Activated CD4-positive, alpha-beta T cell treated with anti-CD3 and anti-CD28 coated beads, Interleukin-2, amount 10 ng/mL, durations not matched to agents 24 days and 14 days (primary cell): ENCODE data around the gene KLHL17. TPM values are rescaled to one million over a fixed set of nuclear protein-coding genes. Genes with fewer than 3 reads are reported as not detected.

Experiments used
- DNase-seq: peaks from one replicate; pipeline ENCODE4 v3.0.0; 2022
- H3K27ac Mint-ChIP-seq: one replicate; pipeline ENCODE4 v1.8.0; 2022; ENCODE audit warnings: mild to moderate bottlenecking, mixed read lengths
- H3K27me3 Mint-ChIP-seq: one replicate; pipeline ENCODE4 v1.8.0; 2022; ENCODE audit warnings: mixed read lengths
- H3K36me3 Mint-ChIP-seq: one replicate; pipeline ENCODE4 v1.8.0; 2022; ENCODE audit warnings: low read depth, mild to moderate bottlenecking, mixed read lengths
- H3K4me1 Mint-ChIP-seq: one replicate; pipeline ENCODE4 v1.8.0; 2021; ENCODE audit warnings: mixed read lengths
- H3K4me3 Mint-ChIP-seq: one replicate; pipeline ENCODE4 v1.8.0; 2022; ENCODE audit warnings: mild to moderate bottlenecking, moderate library complexity, mixed read lengths
- H3K9me3 Mint-ChIP-seq: one replicate; pipeline ENCODE4 v1.8.0; 2021; ENCODE audit warnings: mixed read lengths
- intact Hi-C: fragments of 100-400 bp; cut with micrococcal nuclease; formaldehyde crosslinking; loops from one replicate; pipeline ENCODE4 v1.15.1; 2023
- total RNA-seq: library from RNA; stranded (reverse); gene quantifications from 2 replicates; pipeline ENCODE4 v1.2.3, GENCODE V29; 2022

KLHL17 gene
- total RNA-seq, 1 donor from 2014 or later = 48.1 TPM

DNA sequence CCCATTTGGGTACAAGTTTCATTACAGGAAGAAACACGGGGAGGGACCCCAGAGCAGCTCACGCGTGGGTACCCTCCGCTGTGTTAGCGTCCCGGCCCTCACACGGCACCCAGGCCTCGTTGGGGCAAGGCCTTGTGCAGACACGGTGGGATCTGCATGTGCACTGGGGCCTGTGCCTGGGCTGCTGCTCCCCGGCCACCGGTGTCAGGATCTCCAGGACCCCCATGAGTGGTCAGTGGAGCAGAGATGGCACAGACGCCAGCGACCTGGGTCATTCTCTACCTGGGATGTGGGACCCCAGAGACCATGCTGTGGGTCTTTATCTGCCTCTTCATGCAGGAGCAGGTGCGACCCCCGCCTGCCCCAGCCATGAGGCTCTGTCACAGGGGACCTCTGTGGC lies 42.0 kb upstream of the KLHL17 start:
- H3K4me3 Mint-ChIP-seq = no peak overlapping the region
- H3K4me1 Mint-ChIP-seq = peaks cover 8% of the 10 kb centered on the region
- no peak overlapping the region for H3K27ac Mint-ChIP-seq
- peaks cover 28% of the 10 kb centered on the region for H3K27me3 Mint-ChIP-seq
- no peaks in the 10 kb centered on the region for H3K36me3 Mint-ChIP-seq
- H3K9me3 Mint-ChIP-seq = no peaks in the 10 kb centered on the region
- DNase-seq = no peak
- intact Hi-C loops = no loop called here

GRCh38 chr1:918843-919242 lies 41.5 kb upstream of the KLHL17 start:
- Mint-ChIP-seq H3K4me3 (no peak overlapping the region), H3K36me3 (no peaks in the 10 kb centered on the region), H3K4me1 (peaks cover 9% of the 10 kb centered on the region), H3K27ac (no peak overlapping the region), H3K27me3 (peaks cover 29% of the 10 kb centered on the region), H3K9me3 (no peaks in the 10 kb centered on the region)
- DNase-seq = no peak
- intact Hi-C loops = no loop called here

GRCh38 chr1:919271-919872 lies 41.0 kb upstream of the KLHL17 start:
- no peaks in the 10 kb centered on the region for H3K36me3 Mint-ChIP-seq
- no peak for DNase-seq
- intact Hi-C loops = no loop called here
- no peak overlapping the region for H3K4me3 Mint-ChIP-seq
- peaks cover 9% of the 10 kb centered on the region for H3K4me1 Mint-ChIP-seq
- H3K27me3 Mint-ChIP-seq = peaks cover 29% of the 10 kb centered on the region
- no peak overlapping the region for H3K27ac Mint-ChIP-seq
- no peaks in the 10 kb centered on the region for H3K9me3 Mint-ChIP-seq

- H3K4me1 Mint-ChIP-seq = peaks cover 9% of the 10 kb centered on the region
- H3K36me3 Mint-ChIP-seq = no peaks in the 10 kb centered on the region
- H3K27ac Mint-ChIP-seq = no peak overlapping the region
- intact Hi-C loops = no loop called here
- no peaks in the 10 kb centered on the region for H3K9me3 Mint-ChIP-seq
- DNase-seq = no peak
- no peak overlapping the region for H3K4me3 Mint-ChIP-seq
- H3K27me3 Mint-ChIP-seq = peaks cover 29% of the 10 kb centered on the region
Observed at GRCh38 chr1:920010-920409, 40.4 kb upstream of the KLHL17 start.

- intact Hi-C loops = no loop called here
- H3K4me1 Mint-ChIP-seq = peaks cover 9% of the 10 kb centered on the region
- no peaks in the 10 kb centered on the region for H3K36me3 Mint-ChIP-seq
Observed at GRCh38 chr1:920521-920920, 39.9 kb upstream of the KLHL17 start.

GRCh38 chr1:921011-921837 lies 39.2 kb upstream of the KLHL17 start:
- no peak overlapping the region for H3K4me3 Mint-ChIP-seq
- peak overlapping the region; percentile 58 for H3K27ac Mint-ChIP-seq
- no peaks in the 10 kb centered on the region for H3K36me3 Mint-ChIP-seq
- no peak for DNase-seq
- intact Hi-C loops = no loop called here
- H3K4me1 Mint-ChIP-seq = peaks cover 9% of the 10 kb centered on the region
- no peaks in the 10 kb centered on the region for H3K9me3 Mint-ChIP-seq
- peaks cover 34% of the 10 kb centered on the region for H3K27me3 Mint-ChIP-seq

More at GRCh38 chr1:920521-920920, 39.9 kb upstream of the KLHL17 start:
- Mint-ChIP-seq H3K9me3 (no peaks in the 10 kb centered on the region), H3K27ac (no peak overlapping the region), H3K4me3 (no peak overlapping the region), H3K27me3 (peaks cover 29% of the 10 kb centered on the region)
- DNase-seq = no peak

- H3K27ac Mint-ChIP-seq = peak within 1 kb of the TSS; percentile 29
- H3K4me3 Mint-ChIP-seq = peak within 1 kb of the TSS; percentile 64
- peak; percentile 85 for DNase-seq
- H3K27me3 Mint-ChIP-seq = peaks cover 49% of the 10 kb centered on the region
- no peaks in the 10 kb centered on the region for H3K9me3 Mint-ChIP-seq
- intact Hi-C loops = loop anchor here (2.0 kb wide), 1 partner anchor 17 kb away; no protein-coding TSS in a partner anchor
- no peaks in the 10 kb centered on the region for H3K36me3 Mint-ChIP-seq
- peaks cover 9% of the 10 kb centered on the region for H3K4me1 Mint-ChIP-seq
Observed at GRCh38 chr1:923131-923990, 37.0 kb upstream of the KLHL17 start, which contains the start of gene SAMD11. SAMD11 (plus strand) TSS chr1:923923; CDS start chr1:924432, 509 bp downstream.

GRCh38 chr1:923991-924655 lies 36.3 kb upstream of the KLHL17 start:
- intact Hi-C loops = loop anchor here (2.0 kb wide), 1 partner anchor 17 kb away; no protein-coding TSS in a partner anchor
- Mint-ChIP-seq H3K4me1 (peaks cover 9% of the 10 kb centered on the region), H3K27me3 (peaks cover 49% of the 10 kb centered on the region), H3K27ac (no peak overlapping the region), H3K4me3 (no peak overlapping the region), H3K9me3 (no peaks in the 10 kb centered on the region), H3K36me3 (no peaks in the 10 kb centered on the region)
- DNase-seq = no peak

GRCh38 chr1:924656-925560 lies 35.5 kb upstream of the KLHL17 start:
- peaks cover 49% of the 10 kb centered on the region for H3K27me3 Mint-ChIP-seq
- H3K9me3 Mint-ChIP-seq = no peaks in the 10 kb centered on the region
- H3K4me1 Mint-ChIP-seq = peaks cover 9% of the 10 kb centered on the region
- H3K36me3 Mint-ChIP-seq = no peaks in the 10 kb centered on the region
- no peak overlapping the region for H3K27ac Mint-ChIP-seq
- H3K4me3 Mint-ChIP-seq = peak overlapping the region; percentile 26
- no peak for DNase-seq
- intact Hi-C loops = no loop called here

DNA sequence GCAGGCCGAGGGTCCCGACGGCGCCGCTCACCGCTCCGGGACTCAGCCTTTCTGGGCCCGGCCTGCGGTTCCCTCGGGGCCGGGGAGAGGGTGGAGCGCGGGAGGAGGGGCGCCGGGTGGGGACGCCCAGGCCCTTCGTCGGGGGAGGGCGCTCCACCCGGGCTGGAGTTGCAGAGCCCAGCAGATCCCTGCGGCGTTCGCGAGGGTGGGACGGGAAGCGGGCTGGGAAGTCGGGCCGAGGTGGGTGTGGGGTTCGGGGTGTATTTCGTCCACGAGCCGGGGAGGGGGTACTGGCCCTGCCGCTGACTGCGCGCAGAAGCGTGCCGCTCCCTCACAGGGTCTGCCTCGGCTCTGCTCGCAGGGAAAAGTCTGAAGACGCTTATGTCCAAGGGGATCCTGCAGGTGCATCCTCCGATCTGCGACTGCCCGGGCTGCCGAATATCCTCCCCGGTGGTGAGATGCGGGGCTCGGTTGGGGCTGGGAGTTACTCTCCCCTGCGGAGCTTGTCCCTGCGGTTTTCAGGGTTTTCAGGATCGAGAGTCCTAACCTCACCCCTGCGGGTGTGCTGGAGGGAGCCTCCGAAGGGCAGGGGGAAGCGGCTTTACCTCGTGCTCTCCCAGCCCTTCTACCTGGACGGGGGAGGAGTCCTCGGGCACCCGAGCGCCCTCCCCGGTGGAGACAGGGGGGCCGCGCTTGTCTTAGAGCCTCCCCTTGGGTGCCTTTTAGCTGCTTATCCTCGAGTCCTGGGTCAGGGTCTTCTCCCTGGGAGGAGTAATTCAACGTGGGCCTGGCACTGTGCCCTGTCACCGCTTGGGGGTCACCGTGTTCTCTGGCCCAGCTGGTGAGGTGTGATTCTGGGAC lies 34.6 kb upstream of the KLHL17 start:
- no peak for DNase-seq
- no peaks in the 10 kb centered on the region for H3K9me3 Mint-ChIP-seq
- H3K36me3 Mint-ChIP-seq = no peaks in the 10 kb centered on the region
- peaks cover 41% of the 10 kb centered on the region for H3K27me3 Mint-ChIP-seq
- H3K4me1 Mint-ChIP-seq = peaks cover 7% of the 10 kb centered on the region
- H3K27ac Mint-ChIP-seq = no peak overlapping the region
- no peak overlapping the region for H3K4me3 Mint-ChIP-seq
- intact Hi-C loops = no loop called here

DNA sequence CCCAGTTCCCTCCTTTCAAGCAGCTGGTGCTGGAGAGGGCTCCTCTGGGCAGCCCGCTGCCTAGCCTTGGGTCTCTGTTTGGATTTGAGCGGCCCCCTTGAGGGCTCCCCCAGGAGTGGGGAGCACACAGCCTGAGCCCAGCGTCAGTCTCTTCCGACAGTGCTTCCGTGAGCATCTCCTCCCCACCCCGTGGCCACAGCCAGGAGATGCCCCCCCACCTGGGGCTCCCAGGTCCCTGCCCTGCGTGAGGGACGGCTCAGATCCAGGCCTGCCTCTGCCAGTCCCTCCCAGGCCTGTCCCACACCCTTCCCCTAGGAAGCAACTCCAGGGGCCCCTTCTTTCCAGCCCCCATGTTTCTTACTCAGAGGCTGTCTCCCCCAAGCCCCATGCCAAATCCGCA lies 33.1 kb upstream of the KLHL17 start:
- peaks cover 4% of the 10 kb centered on the region for H3K4me1 Mint-ChIP-seq
- no peak overlapping the region for H3K4me3 Mint-ChIP-seq
- H3K27ac Mint-ChIP-seq = no peak overlapping the region
- no peaks in the 10 kb centered on the region for H3K36me3 Mint-ChIP-seq
- no peak for DNase-seq
- H3K27me3 Mint-ChIP-seq = peaks cover 37% of the 10 kb centered on the region
- no peaks in the 10 kb centered on the region for H3K9me3 Mint-ChIP-seq
- intact Hi-C loops = no loop called here

DNA sequence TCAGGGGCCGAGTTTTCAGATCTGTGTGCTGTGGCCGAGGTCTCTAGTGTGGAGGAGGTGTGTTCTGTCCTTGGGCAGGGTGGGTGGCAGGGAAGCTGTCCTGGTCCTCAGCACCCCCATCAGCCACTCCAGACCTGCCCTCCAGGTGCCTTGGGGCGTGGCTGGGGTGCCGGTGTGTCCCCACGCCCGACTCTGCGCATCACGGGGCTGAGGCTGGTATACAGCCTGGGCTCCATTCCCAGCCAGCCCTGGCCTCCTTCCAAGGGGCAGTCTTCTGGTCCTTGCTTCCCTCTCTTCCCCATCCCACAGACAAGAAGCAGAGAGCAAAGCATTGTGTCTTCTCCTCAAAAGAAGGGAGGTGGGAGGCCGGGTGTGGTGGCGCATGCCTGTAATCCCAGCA lies 32.6 kb upstream of the KLHL17 start:
- intact Hi-C loops = no loop called here
- Mint-ChIP-seq H3K27ac (no peak overlapping the region), H3K4me3 (no peak overlapping the region), H3K4me1 (peaks cover 4% of the 10 kb centered on the region), H3K36me3 (no peaks in the 10 kb centered on the region), H3K9me3 (no peaks in the 10 kb centered on the region), H3K27me3 (peaks cover 32% of the 10 kb centered on the region)
- DNase-seq = no peak
